Spleen (tissue), 11 donors: ENCODE results near the gene STK24. TPM values are rescaled to one million over a fixed set of nuclear protein-coding genes. Genes with fewer than 3 reads are reported as not detected.

Source experiments
- DNase-seq: peaks from one replicate; pipeline ENCODE4 v3.0.0-alpha.2; 2020
- H3K27ac ChIP-seq, 8 donors: fragments of 200-600 bp; sonication (generic) in 7 of 8; 1 replicate in 4 of 8; 2 replicates in 4 of 8; pipeline versions ENCODE4 v1.5.0 to v1.8.0; 2016 to 2021; ENCODE audit warnings: inconsistent platforms in 4 of 8, mild to moderate bottlenecking in 4 of 8, moderate library complexity in 1 of 8
- H3K27me3 ChIP-seq, 7 donors: fragments of 200-600 bp; sonication (generic) in 6 of 7; replicated peaks in 1 of 7; 1 replicate in 4 of 7; 2 replicates in 3 of 7; pipeline versions ENCODE4 v1.5.0 to v1.8.0; 2016 to 2021; ENCODE audit warnings: inconsistent platforms in 3 of 7, mild to moderate bottlenecking in 1 of 7
- H3K36me3 ChIP-seq, 6 donors: fragments of 200-600 bp; sonication (generic) in 5 of 6; 1 replicate in 4 of 6; 2 replicates in 2 of 6; pipeline versions ENCODE4 v1.5.0 to v1.8.0; 2016 to 2021; ENCODE audit warnings: inconsistent platforms in 2 of 6
- H3K4me1 ChIP-seq, 6 donors: fragments of 200-600 bp; sonication (generic) in 5 of 6; 1 replicate in 3 of 6; 2 replicates in 3 of 6; pipeline versions ENCODE4 v1.5.0 to v1.8.0; 2016 to 2021; ENCODE audit warnings: inconsistent platforms in 3 of 6
- H3K4me3 ChIP-seq, 8 donors: fragments of 200-600 bp; sonication (generic) in 7 of 8; 1 replicate in 4 of 8; 2 replicates in 4 of 8; pipeline versions ENCODE4 v1.5.0 to v1.8.0; 2016 to 2021; ENCODE audit warnings: inconsistent platforms in 4 of 8, mild to moderate bottlenecking in 4 of 8, moderate library complexity in 2 of 8
- H3K9me3 ChIP-seq, 8 donors: fragments of 200-600 bp; sonication (generic) in 7 of 8; 1 replicate in 4 of 8; 2 replicates in 4 of 8; pipeline versions ENCODE4 v1.5.0 to v1.8.0; 2016 to 2021; ENCODE audit warnings: inconsistent platforms in 4 of 8
- POLR2A ChIP-seq, 3 donors: fragments of 450-650 bp; IDR thresholded peaks; one replicate each; pipeline ENCODE4 v1.5.1; 2017; ENCODE audit warnings: antibody characterized with exemption in 3 of 3, mild to moderate bottlenecking in 1 of 3
- POLR2AphosphoS5 ChIP-seq, 3 donors: sonication (generic); formaldehyde crosslinking; IDR thresholded peaks; one replicate each; pipeline ENCODE4 v1.5.1; 2017; ENCODE audit warnings: antibody characterized with exemption in 3 of 3
- WGBS, 5 donors: extraction: QIAGEN DNeasy Blood & Tissue Kit in 3 of 5; methylation state at CpG; one replicate each; pipeline versions ENCODE4 v1.1.5 to v1.1.7; 2013 to 2018; 5-methylcytosine and 5-hydroxymethylcytosine counted together
- intact Hi-C: fragments of 100-400 bp; cut with DNase I; formaldehyde crosslinking; loops from one replicate; pipeline ENCODE4 v1.15.0; 2023; ENCODE audit warnings: low total_unique reads
- polyA plus RNA-seq, 3 donors: library from polyadenylated mRNA; stranded (reverse); fragments of 200-250 nt; gene quantifications; one replicate each; pipeline ENCODE4 v1.2.1, GENCODE V29; 2013
- total RNA-seq, 7 donors: library from RNA; depleted of rRNA in 3 of 7; stranded (reverse); fragments of >200 nt in 3 of 7; fragmentation: NEBNext Ultra II Directional in 4 of 7; extraction: Animal tissue kit (Norgen Biotek cat#: 25700) in 4 of 7; gene quantifications; one replicate each; pipeline versions ENCODE4 v1.1.0 to v1.2.1, GENCODE V29; 2016 to 2021
- TF ChIP-seq, protein P1 (sequence below), 11 experiments: fragments of 200-600 bp in 7 of 11; fragments of 450-650 bp in 4 of 11; sonication (generic) in 4 of 11; IDR thresholded peaks in 8 of 11; conservative IDR thresholded peaks in 3 of 11; 1 replicate in 7 of 11; 2 replicates in 4 of 11; pipeline versions ENCODE4 v1.4.0 to v1.8.0; 2016 to 2021; ENCODE audit warnings: antibody characterized with exemption in 11 of 11, inconsistent platforms in 4 of 11, mild to moderate bottlenecking in 1 of 11
- donor health status: healthy with polysubstance abuse.
- donor health status: DM: no; HTN: no; CAD: no; lungs with moderate emphysema.
- donor health status: DM: no; HTN: no; CAD: no.
- donor health status: Bipolar disorder and iron deficiency.
- donor health status: healthy.
- donor health status: DM: no; HTN: no; CAD: no.
- donor health status: DM: yes; HTN: yes; CAD: no.

Gene STK24
- total and polyA plus RNA-seq, 10 donors: 36.5 to 132 (median 94.5) TPM

DNA sequence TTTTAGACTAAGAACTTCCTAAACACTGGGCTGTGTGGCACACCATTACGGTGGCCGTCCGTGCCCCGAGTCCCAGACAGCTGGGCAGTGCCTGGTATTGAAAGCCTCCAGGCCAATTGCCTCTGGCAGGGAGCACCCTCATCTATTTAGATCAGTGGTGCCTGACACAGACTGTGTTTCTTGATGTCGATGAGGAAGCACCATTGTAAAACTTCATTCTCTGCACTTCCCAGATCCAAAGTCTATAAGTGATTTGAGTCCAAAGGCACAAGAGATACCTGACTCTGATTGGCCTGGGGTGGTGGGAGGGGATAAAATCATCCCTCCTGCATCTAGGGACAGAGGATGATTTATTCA is 8.5 kb upstream of the STK24 start:
- intact Hi-C loops: no loop called here
- Histone ChIP-seq H3K36me3 (no peaks in the 10 kb centered on the region), H3K4me3 (no peak overlapping the region), H3K27ac (no peak overlapping the region), H3K27me3 (no peaks in the 10 kb centered on the region), H3K9me3 (no peaks in the 10 kb centered on the region), H3K4me1 (peaks cover 0 to 16% (median 3%) of the 10 kb centered on the region in 6 donors)
- no peak for DNase-seq
- TF ChIP-seq POLR2A (IDR thresholded peaks at IDR 0.05): no peak
- TF ChIP-seq, protein P1, sequence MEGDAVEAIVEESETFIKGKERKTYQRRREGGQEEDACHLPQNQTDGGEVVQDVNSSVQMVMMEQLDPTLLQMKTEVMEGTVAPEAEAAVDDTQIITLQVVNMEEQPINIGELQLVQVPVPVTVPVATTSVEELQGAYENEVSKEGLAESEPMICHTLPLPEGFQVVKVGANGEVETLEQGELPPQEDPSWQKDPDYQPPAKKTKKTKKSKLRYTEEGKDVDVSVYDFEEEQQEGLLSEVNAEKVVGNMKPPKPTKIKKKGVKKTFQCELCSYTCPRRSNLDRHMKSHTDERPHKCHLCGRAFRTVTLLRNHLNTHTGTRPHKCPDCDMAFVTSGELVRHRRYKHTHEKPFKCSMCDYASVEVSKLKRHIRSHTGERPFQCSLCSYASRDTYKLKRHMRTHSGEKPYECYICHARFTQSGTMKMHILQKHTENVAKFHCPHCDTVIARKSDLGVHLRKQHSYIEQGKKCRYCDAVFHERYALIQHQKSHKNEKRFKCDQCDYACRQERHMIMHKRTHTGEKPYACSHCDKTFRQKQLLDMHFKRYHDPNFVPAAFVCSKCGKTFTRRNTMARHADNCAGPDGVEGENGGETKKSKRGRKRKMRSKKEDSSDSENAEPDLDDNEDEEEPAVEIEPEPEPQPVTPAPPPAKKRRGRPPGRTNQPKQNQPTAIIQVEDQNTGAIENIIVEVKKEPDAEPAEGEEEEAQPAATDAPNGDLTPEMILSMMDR (IDR thresholded peaks at IDR 0.05 in 8 of 11, conservative IDR thresholded peaks at IDR 0.05 in 3 of 11): no peak
- TF ChIP-seq POLR2AphosphoS5 (IDR thresholded peaks at IDR 0.05): no peak
- 81 to 96% (median 84%) methylated on average over 5 of the region's 5 CpGs for WGBS, 5 donors

DNA sequence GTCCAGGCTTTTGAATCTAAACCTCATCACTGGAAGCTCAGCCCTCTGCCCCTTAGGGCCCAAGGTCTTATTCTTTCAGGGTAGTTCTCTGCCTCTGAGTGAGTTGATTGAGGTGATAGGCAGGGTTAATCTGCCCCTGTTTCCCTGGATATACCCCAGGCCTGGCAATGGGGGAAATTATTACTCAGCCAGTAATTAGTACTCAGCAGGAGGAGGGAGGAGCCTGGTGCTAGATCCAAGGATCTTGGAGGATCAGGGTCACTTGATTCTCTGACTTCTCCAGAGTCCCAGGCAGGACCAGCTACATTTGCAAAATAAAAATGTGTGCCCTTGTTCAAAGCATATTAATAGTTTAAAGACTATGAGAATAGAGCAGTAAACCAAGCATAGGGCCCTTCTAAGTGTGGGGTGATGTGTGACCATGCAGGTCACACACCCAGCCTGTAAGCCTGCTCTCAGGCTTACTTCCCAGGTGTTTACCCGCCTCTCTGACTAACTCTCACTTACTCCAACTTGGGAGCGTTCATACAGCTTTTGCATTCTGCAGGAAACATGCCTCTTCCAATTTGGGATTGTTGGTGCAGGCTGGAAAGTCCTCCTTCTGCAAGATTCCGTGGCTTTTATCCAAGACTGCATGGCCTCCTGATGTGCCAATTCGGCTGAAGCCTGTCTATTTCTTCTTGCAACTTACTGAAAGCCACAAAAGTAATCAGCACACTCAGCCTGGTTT is 7.9 kb upstream of the STK24 start:
- 71 to 94% (median 73%) methylated on average over 4 of the region's 4 CpGs for WGBS, 5 donors
- DNase-seq: no peak
- no peak overlapping the region for H3K27ac ChIP-seq

DNA sequence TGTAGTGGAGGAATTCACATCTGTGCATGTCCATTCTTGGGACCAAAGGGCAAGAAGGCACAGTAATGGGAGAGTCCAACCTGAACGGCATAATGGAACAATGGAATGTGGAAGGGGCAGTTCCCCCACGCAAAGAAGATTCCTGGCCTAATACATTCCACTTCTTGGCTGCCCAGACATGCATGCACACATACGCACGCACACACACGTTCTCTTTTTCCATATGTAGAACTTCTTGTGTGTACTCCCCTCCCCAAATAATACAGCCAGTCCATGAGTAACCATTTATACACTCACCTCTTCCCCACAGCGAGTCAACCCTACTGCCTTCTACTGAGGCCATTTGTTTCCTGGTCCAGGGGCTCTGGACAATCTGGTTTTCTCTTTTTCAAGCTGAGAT is 6.0 kb upstream of the STK24 start:
- Histone ChIP-seq H3K4me3 (no peak overlapping the region), H3K36me3 (no peaks in the 10 kb centered on the region), H3K9me3 (no peaks in the 10 kb centered on the region), H3K27ac (no peak overlapping the region), H3K4me1 (peaks cover 0 to 29% (median 11%) of the 10 kb centered on the region in 6 donors), H3K27me3 (no peaks in the 10 kb centered on the region)
- WGBS, 5 donors: 93 to 95% (median 94%) methylated on average over 6 of the region's 6 CpGs
- TF ChIP-seq, protein P1 (IDR thresholded peaks at IDR 0.05 in 8 of 11, conservative IDR thresholded peaks at IDR 0.05 in 3 of 11): no peak
- TF ChIP-seq POLR2A (IDR thresholded peaks at IDR 0.05) (no peak), POLR2AphosphoS5 (IDR thresholded peaks at IDR 0.05) (no peak)
- no peak for DNase-seq
- intact Hi-C loops: no loop called here

More for the DNA sequence above, 7.9 kb upstream of the STK24 start:
- Histone ChIP-seq H3K9me3 (no peaks in the 10 kb centered on the region), H3K36me3 (no peaks in the 10 kb centered on the region), H3K4me1 (peaks cover 0 to 16% (median 3%) of the 10 kb centered on the region in 6 donors), H3K27me3 (no peaks in the 10 kb centered on the region), H3K4me3 (no peak overlapping the region)
- no peak for TF ChIP-seq POLR2AphosphoS5 (IDR thresholded peaks at IDR 0.05)
- TF ChIP-seq POLR2A (IDR thresholded peaks at IDR 0.05): no peak
- TF ChIP-seq, protein P1 (IDR thresholded peaks at IDR 0.05 in 8 of 11, conservative IDR thresholded peaks at IDR 0.05 in 3 of 11): no peak
- intact Hi-C loops: no loop called here

- Histone ChIP-seq H3K27ac (peak overlapping the region in 5 of 8 donors; percentile 17 to 67 (median 50)), H3K27me3 (no peaks in the 10 kb centered on the region), H3K36me3 (no peaks in the 10 kb centered on the region), H3K4me3 (no peak overlapping the region), H3K9me3 (no peaks in the 10 kb centered on the region), H3K4me1 (peaks cover 0 to 36% (median 16%) of the 10 kb centered on the region in 6 donors)
- WGBS, 5 donors: 57 to 80% (median 73%) methylated on average over 2 of the region's 2 CpGs
- no peak for DNase-seq
- no peak for TF ChIP-seq POLR2A (IDR thresholded peaks at IDR 0.05)
- no peak for TF ChIP-seq POLR2AphosphoS5 (IDR thresholded peaks at IDR 0.05)
- TF ChIP-seq, protein P1 (IDR thresholded peaks at IDR 0.05 in 8 of 11, conservative IDR thresholded peaks at IDR 0.05 in 3 of 11): no peak
- intact Hi-C loops: no loop called here
Observed at GRCh38 chr13:98581971-98582702, 5.2 kb upstream of the STK24 start.
